Fibroblast of skin of right biceps (primary cell): ENCODE data around the gene KSR2.
"Not testable (repeated sequence)": the region's sequence is repeated elsewhere in the genome, so short reads cannot be mapped to it uniquely, and the experiment has no call there.

ENCODE experiments used
- DNase-seq: peaks from one replicate; pipeline ENCODE4 v3.0.0-alpha.2; 2013

KSR2 gene

DNA sequence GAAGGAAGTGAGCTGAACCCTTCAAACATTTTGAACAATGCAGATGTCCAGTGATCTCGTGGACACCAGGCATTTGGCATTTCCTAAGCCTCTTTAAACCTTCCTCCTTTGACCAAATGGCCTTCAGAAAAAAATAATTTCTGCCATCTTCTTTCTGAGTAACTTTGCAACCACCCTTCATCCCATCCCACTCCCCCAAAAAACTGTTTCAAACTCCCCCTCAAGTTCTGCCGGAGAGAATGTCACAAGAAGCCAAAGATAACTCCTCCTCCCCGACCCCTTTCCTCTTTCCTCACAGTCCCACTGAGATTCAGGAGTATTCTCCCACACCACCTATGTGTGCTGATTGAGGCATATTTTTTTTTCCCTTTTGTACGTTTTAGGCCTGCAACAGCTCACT, 1.7 kb downstream of the KSR2 start:
- no peak for DNase-seq

DNA sequence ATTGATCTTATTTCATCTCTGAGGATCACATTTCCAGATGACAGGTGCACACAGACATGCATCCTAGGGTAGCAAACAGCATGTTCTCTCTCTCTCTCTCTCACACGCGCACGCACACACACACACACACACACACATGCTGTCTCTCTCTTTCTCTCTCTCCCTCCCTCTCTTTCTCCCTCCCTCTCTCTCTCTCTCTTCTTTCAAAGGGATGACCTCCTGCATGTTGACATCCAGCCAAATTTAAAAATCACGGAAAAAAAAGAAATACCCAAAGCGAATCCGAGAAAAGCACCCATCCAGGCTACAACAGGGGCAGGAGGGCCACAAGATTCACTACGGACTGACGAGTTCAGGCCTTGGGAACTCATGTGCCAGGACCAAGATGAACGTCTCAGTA, 2.3 kb downstream of the KSR2 start:
- no peak for DNase-seq

DNA sequence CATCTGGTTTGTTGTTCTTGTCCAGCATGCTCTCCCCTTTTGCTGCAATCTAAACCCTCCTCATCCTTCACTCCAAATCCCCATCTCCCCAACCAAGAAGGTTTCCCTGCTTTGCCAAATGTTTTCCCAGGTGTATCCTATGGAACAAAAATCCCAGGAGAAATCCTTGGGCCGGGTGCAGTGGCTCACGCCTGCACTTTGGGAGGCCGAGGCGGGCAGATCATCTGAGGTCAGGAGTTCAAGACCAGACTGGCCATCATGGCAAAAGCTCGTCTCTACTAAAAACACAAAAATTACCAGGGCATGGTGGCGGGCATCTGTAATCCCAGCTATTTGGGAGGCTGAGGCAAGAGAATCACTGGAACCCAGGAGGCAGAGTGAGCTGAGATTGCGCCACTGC, 5.0 kb downstream of the KSR2 start:
- no peak for DNase-seq

DNA sequence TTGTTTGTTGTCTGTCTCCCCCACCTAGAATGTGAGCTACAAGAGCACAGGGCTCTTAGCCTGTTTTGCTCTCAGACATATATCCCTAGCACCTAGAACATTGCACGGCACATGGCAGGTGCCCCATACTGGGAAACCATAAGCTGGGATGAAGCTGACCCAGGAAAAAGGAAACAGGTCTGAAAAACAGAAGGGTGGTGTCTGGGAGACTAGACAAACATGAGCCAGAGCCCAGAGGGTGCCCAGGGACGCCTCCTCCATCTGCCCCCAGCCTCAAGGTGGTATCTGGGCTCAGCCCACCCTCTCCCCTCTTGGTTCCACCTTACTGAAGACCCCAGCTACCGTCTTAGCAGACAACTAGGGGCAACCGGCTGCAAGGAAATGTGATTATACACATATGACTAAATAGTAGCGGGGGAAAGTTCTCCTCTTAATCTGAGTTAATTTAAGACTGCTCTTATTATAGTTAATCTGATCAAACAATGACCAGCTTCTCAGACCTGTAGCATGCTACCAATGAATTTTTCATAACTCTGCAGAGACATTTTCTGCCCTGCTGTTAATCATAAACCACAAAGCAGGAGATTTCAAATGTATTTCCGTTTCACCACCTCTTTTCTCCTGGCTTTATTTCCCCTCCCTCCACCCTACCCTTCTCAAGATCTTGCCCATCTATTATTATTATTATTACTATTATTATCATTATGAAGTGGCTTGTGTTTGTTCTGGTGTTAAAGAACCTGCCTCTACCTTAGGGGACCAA, 31.9 kb downstream of the KSR2 start:
- no peak for DNase-seq

DNA sequence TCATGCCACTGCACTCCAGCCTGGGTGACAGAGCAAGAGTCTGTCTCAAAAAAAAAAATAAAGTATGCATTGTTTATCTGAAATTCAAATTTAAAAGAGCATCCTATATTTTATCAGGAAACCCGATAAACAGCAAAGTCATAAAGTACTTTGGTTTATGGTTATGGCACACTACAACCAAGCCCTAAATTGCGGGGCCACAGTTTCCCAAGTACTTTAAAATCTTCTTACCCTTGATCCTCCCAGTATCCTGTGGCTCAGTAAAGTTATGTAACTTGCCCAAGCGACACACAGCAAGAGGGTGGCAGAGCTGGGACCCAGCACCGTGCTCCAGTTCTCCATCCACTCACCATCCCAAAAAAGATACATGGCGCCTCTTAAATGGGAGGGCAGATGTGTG, 35.2 kb downstream of the KSR2 start:
- DNase-seq, result no peak

DNA sequence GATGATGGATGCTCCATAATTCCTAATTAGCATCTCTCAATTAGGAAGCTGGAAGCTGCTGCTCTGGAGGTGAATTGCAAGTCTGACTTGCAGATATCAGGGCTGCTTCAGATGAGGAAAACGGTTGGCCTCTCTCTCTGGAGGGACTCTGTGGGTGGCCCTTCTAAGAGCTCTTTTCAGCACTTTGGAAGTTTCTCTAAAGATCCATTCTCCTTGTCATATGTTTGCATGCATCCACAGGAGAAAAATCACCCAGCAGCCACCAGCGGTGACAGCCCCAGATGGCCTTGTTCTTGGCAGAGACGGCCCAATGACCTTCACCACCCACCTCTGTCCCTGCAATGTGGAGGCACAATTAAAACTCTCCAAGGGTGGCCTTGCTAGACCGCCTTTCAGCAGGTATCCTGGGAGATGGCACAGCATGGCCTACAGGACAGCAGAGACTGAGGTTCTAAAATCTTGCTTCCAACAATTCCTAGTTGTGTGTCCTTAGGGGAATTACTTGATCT, 42.3 kb downstream of the KSR2 start:
- no peak for DNase-seq

DNA sequence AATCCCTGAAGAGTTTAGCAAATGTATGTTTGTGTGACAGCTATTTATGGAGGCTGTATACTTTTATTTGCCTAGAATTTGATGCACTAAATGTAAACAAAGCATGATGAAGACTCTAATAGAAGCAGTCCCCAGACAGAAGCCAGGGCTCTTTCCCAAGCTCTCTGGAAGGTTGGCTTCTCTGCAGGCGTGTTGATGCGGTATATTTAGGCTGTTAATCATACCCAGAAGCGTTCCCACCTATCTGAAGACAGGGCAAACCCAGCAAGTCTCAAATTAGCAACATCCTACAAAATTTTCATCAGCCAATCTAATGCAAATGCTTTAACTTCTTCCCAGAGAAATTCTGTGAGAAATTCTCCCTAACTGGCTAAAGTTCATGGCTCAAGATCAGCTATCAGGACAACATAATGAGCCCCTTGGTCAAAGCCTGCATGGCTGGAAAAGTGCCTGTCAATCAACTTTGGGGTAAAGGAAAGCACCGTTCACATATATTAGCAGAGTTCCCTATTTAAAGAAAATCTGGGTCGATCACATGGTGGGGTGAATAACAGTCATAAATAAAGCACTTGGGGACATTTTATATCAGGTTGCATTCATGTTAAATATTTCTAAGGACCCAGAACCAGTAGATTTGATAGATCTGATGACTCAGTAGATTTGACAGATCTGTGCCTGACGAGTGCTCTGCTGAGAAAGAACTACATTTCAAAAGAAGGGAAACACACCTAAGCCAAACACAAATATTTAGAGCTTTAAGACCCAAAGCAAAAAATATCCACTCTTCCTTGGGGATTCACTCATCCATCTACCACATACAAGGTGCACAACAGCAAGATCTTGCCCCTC, 46.6 kb downstream of the KSR2 start:
- DNase-seq, result no peak

DNA sequence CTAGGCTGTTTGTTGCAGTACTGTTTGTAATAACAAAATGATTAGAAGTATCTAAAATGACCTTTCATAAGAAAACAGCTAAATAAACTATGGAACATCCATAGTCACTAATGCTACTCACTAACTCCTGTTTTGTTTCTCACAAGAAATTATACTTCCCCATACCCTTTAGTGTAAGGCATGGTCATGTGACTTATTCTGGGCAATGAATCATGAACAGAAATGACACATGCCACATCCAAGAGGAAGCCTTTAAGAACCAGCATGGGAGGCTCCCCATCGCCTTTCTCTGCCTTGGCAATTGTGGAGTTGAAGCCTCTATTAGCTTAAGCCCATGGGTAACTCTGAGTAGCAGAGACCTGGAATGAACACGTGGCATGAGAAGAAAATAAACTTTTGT, 49.3 kb downstream of the KSR2 start:
- DNase-seq, result no peak

DNA sequence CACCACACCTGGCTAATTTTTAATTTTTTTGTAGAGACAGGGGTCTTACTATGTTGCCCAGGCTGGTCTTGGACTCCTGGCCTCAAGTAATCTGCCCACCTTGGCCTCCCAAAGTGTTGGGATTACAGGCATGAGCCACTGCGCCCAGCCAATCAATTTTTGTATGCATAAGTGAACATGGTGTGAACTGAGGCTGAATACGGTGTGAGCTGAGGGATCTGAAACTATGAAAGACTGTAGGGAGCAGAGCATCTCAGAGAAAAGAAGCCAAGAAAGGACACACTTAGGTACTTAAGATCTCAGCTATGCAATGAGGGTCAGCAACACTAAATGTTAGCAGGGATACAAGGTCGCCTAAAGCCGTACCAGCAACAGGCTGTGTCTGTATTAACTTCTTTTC, 54.1 kb downstream of the KSR2 start:
- no peak for DNase-seq

DNA sequence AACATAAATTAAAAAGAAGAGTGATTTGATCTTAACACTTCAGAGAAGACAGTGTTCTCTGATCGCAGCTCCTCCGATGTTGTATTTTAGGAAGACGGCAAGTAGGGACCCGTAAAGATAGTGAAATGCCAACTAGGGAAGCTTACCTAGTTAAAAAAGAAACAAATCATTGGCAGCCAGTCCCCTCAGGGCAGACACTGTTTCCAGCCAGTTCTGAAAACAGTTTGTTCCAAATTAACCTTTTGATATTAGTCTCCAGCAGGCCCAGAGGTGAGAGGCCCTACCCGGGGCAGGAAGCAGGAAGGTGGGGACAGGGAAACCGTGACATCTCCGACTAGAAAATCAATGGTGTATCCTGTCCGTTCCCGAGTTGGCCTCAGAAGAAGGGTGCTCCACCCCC, 56.0 kb downstream of the KSR2 start:
- DNase-seq, result no peak

DNA sequence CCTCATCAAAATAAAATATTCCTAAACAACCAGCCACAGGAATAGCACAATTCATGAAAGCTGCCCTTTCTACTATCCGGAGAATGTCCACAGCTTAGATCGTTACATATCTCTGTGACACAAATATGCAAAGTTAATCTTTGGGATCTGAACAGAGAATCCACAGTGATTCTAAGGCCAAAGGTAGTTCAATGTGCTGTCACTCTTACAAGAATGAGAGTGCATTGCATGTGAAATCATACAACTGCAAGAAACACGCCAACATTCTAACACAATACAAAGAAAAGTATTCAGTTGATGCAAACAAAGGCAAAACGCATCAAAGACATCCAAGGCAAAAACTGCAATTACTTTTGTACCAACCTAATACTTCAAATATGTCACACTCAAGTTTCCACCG, 60.4 kb downstream of the KSR2 start:
- DNase-seq, result no peak

DNA sequence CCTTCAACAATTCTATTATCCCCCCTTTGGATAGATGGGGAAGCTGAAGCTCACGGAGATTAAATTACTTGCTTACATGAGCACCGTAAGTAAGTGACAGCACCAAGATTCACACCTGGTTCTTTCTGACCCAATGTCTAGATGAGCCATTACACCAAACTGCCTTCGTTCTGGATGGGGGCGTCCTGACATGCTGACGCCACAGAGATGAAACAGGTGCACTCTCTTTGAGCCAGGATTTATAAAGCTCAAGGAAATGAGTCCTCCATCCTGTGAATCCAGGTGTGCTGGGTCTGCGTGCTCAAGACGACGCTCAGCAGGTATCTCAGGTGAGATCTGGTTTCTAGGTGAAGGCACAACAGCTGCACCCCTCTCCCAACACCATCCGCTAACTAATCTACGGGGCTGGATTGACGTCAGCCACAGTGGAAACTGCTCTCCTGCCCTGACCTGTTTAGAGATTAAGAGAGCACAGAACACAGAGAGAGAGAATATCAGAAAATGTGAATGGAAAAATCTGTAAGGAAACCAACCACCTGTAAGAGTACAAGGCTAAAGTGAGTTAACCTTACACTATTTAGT, 61.6 kb downstream of the KSR2 start:
- DNase-seq, result no peak

DNA sequence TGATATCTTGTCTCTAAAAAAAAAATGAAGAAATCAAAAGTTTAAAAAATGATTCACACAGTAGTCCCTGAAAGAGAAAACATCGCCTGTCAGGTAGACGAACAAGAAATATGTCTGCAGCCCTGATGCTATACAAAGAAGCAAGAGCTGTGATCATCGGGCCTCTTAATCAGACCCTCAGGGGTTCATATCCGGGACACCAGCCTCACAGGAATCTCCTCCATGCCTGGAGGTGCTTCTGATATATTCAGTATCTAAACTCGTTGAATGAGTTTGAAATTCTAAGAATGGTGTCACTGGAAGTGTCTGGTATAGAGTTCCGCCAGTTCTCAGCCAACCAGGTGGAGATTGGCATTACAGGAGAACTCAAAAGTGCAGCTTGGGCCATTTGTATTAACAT, 64.7 kb downstream of the KSR2 start:
- DNase-seq, result no peak

DNA sequence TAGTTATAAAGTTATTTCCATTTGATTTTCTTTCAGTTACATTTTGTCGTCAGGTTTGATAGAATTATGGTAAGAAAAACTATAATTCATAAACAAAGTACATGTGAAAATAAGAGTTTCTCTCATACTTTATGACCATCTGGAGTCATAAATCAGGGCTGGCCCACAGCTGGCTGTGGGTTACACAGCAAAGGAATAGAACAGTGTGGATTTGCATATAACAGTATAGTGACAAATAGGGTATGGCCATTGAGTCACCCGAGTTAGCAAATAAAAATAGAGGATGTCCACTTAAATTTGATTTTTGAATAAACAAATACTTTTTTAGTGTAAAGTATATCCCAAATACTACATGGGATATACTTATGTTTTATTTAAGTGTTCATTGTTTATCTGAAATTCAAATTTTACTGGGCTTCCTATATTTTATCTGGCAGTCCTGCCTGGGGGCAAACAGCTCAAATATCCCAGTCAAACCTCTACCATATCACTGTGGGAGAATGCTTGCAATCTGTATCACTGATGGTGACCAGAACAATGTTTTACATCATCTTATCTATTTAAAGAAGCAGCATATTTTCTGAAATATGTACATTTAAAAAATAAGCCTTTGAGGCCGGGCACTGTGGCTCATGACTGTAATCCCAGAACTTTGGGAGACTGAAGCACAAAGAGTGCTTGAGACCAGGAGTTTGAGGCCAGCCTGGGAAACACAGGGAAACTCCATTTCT, 65.5 kb downstream of the KSR2 start:
- DNase-seq, result no peak

DNA sequence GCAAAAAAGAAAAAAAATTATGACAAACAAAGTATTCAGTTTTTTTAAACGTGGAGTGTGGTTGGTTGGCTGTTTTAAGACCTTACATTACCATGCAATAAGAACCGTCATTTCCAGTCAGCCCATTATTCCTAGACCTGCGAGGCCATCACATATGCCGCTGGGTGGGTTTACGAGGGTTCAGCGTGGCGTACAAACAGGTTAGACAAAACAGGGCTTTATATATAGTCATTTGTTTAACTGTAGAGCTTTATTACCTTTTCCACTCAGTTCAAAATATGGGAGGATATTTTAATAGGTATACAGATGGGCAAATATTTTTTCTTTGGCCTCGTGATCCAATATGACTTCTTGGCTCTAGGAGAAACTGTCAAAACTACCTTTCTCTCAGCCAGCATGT, 67.2 kb downstream of the KSR2 start:
- no peak for DNase-seq

DNA sequence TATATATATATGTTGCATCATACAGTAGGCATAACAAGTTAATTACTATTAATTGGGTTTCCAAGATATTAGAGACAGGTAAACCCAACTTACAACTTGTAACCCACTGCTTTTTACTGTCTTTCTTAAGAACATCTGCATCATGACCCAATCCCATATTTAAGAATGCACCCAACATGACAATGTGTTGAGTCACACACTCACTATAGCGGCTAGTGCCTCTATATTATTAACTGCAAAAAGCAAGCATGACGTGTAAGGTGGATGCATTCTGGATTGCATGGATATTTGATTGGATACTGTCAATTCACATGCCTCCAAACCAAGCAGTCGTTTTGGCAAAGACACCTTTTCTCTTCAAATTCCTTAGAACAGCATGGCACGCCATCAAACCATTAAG, 68.2 kb downstream of the KSR2 start:
- peak; percentile 29 for DNase-seq

DNA sequence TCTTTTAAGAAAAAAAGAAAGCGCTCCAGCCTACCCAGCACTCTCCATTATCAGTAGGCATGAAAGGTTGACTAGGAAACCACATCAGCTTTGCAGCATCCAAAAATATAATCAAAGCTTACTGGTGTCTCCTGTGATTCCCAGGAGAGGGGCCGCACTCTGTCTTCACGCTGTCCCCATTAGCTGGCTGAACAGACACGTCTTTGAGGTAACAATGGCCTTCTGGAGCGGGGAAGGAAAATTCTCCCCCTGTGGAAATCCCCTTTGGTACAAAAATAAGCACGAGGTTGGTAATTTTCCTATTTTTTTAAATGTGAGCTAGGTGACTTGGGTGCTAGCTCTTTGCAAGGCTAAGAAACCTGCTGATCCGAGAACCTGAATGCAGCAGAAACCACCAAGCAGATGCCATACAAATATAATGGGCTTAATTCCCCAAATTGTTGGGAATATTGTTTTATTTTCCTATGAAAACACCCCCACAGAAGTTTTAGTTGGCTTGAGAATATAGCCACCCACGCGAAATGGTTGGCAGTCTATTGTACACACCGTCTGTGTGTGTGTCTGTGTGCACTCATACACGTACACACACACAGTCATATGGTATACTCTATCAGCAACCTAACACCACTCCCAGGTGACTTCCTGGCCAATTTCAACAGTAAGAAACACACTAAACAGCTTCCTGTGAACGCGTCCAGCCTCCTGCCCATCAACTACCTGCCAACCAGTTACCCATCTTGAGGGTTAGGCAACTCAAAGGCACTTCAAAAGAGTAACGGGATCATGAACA, 71.2 kb downstream of the KSR2 start:
- DNase-seq, result no peak

DNA sequence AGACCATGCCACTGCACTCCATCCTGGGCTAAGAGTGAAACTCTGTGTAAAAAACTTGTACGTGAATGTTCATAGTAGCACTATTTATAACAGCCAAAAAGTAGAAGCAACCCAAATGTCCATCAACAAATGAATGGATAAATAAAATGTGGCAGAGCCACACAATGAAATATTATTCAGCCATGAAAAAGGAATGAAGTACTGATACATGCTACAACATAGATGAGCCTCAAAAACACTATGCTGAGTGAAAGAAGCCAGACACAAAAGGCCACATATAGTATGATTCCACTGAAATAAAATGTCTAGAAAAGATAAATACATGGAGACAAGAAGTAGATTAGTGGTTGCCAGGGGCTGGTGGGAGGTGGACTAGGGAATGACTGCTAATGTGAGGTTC, 72.8 kb downstream of the KSR2 start:
- no peak for DNase-seq

DNA sequence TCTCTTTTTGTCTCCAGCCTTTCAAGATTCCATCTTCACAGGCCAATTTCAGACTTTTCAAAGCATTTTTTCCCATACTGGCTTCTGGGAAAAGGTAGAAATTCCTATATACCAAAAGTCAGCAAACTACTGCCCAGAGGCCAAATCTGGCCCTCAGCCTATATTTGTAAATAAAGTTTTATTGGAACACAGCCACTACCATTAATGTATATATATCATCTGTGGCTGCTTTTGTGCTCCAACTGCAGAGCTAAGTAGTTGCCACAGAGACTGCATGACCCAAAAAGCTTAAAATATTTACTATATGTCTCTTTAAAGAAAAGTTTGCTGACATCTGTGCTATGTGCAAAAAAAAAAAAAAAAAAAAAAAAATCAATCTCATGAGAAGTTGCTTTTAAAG, 76.3 kb downstream of the KSR2 start:
- DNase-seq, result no peak

DNA sequence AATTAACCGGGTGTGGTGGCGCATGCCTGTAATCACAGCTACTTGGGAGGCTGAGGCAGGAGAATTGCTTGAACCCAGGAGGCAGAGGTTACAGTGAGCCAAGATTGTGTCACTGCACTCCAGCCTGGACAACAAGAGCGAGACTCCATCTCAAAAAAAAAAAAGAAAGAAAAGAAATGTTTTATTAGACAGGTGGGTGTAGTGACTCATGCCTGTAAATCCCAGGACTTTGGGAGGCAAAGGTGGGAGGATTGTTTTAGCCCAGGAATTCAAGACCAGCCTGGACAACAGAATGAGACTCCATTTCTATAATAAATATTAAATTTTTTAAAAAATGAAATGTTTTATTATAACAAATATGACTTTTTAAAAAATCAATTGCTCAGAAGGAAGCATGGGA, 77.5 kb downstream of the KSR2 start:
- not testable (repeated sequence) for DNase-seq

DNA sequence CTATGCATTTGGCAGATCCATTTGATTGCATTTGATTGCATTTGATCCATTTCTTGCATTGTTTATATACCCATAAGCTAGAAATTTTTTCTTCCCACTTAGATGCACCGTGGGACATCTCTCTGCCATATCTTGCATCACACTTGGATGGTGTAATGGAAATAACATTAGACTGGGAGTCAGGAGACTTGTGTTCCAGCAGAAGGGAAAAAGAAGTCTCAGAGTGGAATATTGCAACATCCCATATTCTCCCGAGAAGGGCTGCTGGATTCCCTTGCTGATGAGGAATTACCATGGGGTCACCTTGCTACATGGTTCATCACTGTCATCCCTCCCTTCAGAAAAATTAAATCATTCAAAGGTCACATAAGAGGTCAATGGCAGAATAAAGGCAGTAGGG, 78.1 kb downstream of the KSR2 start:
- no peak for DNase-seq

DNA sequence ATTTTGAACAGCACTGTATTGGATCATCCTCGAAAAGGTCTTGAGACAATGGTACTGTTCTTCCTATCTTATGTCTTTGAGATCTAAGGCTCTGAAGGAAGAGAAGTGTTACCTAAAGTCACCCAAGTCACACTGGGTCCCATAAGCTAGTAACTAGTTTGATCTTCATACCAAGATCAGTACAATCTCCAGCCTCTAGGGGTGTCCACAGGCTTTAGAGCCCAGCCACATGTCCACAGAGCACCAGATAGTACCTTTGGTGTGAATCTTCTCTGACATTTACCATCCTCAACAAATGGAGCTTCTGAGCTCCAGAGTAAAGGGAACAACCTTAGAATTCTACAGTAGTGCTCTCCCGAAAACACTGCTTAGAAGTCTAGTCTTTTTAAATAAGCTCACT, 78.7 kb downstream of the KSR2 start:
- DNase-seq, result no peak
